Measurements from ENCODE around the gene NEK10.
"Not testable (repeated sequence)": the region's sequence is repeated elsewhere in the genome, so short reads cannot be mapped to it uniquely, and the experiment has no call there.

NEK10 gene

GRCh38 chr3:27312044-27312668 lies 57.0 kb downstream of the NEK10 start:
- DNase-seq: no peak

- DNase-seq: no peak
Observed at GRCh38 chr3:27311400-27311799, 57.8 kb downstream of the NEK10 start.

DNA sequence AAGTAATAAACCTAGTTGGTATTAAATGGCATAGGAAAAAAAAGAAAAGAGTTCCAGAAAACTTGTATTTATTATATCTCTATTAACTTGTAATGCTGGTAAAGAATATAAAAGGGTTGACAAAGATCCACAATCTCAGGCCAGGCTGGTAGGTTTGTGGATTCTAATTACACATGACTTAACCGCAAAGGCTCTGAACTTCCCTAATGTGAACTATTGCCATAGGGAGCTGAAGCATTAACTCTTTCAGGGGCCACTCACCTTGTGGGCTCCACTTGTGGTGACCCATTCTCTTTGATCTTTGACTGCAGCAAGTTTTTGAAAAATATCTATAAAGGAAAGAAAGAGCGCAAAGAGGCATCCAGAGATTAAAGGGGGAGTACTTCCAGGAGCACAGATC lies 58.5 kb downstream of the NEK10 start:
- no peak for DNase-seq

DNA sequence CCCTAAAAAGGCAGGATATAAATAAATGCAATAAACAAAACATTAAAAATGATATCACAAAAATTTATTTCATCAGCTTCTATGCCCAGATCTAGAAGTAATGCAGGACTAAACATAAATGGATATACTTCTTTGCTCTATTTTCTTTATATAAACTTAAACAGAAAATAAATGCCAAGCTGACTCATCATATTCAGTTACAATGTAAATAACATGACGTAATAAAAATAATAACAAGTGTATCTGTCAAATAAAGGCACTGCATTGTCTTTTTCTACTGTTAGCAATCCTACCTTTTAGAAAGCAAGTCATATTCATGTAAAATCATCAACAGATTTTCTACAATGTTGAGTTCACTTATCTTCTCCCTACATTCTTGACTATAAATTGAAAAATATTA lies 61.6 kb downstream of the NEK10 start:
- DNase-seq: no peak

DNA sequence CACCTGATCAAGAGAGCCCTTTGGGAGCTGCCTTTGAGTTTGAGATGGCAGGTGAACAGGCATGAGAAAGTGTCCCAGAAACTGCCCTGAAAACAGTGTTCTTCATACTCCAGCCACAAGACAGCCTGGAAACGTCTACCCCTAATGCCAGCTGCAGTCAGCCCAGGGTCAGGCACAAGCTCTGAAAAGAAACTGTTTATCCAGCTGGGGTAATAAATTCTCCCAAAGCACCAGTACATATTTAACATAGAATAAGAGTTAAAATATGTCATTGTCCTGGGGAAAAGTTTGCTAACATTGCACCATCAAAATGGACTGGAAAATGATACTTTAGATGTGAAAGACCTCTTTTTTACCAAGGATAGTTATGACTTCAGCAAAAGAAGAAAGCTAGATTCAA lies 66.3 kb downstream of the NEK10 start:
- DNase-seq: no peak

DNA sequence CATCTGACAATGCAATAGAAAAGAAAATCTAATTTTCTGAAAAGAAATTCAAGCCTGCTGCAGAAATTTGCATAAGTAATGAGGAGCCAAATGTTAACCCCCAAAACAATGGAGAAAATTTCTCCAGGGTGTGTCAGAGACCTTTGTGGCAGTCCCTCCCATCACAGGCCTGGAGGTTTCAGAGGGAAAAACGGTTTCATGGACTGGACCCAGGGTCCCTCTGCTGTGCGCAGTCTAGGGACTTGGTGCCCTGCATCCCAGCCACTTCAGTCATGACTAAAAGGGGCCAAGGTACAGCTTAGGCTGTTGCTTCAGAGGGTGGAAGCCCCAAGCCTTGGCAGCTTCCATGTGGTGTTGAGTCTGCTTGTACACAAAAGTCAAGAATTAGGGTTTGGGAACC lies 70.2 kb downstream of the NEK10 start:
- not testable (repeated sequence) for DNase-seq

- DNase-seq: no peak
Observed at GRCh38 chr3:27293939-27294338, 75.2 kb downstream of the NEK10 start.

DNA sequence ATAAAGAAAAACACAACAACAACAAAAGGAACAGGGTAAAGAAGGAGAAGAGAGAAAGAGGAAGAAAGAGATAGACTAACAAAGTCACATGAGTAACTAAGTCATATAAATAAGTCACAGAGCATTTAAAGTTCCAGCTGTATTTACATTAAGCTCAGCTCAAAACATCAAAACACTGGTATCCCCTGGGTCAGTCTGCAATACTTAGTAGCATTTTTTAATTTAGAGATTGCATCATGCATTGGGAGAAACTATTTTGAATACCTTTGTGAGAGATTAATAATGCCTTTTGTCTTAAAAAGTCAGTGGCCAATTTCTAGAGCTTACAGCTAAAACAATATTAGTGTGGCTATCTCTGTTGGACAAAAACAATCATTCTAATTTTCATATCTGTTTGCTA lies 78.4 kb downstream of the NEK10 start:
- DNase-seq: no peak

- DNase-seq: no peak
Observed at GRCh38 chr3:27289769-27290413, 79.3 kb downstream of the NEK10 start.

DNA sequence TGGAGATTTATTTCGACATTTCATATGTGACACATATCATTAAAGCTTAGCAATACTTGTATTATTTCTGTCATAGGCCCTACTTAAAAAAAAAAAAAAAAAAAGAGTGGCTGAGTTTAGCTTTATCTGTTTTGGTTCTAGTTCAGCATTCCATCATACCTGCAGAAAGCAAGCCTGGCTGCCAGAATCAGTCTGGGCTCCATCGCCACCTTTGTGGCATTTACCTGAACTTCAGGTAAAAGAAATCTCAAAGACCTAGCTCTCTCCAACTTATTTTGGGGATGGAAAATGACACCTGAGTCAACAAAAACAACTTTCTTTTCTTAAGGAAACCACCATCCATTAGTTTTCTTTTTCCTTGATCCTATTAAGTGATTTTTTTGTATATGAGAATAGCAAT lies 82.1 kb downstream of the NEK10 start:
- no peak for DNase-seq

DNA sequence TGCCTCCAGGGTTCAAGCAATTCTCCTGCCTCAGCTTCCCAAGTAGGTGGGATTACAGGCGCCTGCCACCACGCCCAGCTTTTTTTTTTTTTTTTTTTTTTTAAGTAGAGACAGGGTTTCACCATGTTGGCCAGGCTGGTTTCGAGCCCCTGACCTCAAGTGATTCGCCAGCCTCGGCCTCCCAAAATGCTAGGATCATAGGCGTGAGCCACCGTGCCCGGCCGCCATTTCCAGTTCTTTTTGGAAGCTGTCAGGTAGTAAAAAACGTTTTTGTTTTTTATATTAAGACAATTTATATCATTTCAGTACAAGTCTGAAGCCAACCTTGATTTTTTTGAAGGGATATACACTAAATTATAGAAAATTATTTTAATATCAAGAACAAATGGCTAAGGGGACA lies 82.7 kb downstream of the NEK10 start:
- DNase-seq: not testable (repeated sequence)

- no peak for DNase-seq
Observed at GRCh38 chr3:27285668-27286067, 83.5 kb downstream of the NEK10 start.

GRCh38 chr3:27281671-27282150 lies 87.5 kb downstream of the NEK10 start:
- DNase-seq: no peak

DNA sequence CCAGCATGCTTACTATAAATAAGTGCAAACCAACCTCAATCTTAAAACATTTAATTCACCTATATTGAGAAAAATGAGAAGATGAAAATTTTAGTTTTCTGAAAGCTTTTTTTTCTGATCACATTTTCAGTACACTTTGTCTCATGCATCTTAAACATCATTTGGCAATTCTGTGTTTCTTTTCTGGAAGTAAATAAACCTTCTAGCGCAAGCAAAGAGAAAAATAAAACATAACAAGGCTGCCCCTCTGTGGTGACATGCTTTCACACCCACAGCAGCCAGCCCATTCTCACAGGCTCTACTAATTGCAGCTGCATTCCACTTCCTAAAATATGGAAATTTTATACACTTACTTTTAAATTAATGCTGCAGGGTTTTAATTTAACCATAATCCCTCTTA lies 90.1 kb downstream of the NEK10 start:
- DNase-seq: no peak

DNA sequence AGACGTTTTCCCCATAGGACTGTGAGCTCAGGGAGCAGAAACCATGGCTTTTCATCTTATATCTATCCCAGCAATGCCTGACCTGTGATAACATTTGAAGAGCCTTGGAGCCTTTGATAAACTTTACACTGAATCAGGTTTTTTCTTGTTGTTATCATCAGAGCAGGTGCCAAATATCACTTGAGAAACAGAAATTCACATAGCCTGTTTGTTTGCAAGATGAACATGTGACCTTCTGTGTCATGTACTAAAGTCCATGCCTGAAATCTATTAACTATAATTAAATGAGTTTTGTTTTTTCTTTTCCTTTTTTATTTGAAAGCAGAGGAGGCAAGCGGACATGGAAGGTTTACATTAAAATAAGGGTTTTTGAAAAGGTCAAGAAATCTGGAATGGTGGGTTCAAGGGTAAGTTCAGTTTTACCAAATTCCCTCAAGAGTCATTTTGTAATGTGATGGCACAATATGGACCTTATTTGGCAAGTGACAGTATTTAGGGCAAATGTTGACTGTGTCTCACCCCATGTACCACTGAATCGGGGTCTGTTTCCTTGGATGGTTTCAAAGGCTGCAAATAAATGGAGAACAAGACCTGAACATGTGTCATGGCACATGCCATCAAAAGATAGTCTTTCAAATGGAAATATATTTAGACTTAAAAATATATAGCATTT lies 90.7 kb downstream of the NEK10 start:
- DNase-seq: no peak

- DNase-seq: no peak
Observed at GRCh38 chr3:27275441-27275990, 93.7 kb downstream of the NEK10 start.

DNA sequence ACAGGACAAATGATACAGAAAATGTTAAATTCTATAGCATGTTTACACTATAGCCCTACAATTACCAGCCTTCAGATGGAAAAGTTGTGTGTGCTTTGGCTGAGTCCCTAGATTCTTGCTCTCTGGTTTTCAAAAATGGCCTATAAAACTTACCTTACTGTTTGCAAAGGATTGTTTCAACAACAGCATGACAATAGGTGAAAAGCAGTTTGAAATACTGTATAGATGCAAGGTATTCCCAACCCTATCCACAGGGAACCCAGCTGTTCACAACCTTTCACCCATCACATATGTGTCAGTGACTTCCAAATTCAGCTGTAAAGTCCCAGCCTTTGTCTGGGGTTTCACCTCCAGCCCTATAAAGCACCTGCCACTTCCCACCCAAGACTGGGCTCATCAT lies 97.3 kb downstream of the NEK10 start:
- DNase-seq: no peak

DNA sequence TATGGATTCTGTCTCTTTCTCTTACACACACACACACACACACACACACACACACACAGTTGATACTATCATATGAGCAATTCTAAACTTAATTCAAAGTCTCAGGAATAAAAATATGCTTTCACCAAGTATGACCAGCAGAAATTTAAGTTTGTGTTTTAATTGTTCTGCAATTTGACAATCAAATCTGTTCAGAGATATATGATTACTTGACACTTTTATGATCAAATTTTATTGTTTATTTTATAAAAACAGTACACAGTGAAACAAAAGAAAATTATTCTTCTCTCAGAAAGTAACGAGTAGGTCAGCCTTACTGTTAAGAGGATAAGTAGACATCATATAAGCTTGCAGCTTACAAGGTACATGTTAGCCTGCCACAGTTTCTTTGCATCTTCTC lies 114.3 kb downstream of the NEK10 start:
- DNase-seq: no peak

- DNase-seq: peak; percentile 16
Observed at GRCh38 chr3:27253831-27254230, 115.4 kb downstream of the NEK10 start.

DNA sequence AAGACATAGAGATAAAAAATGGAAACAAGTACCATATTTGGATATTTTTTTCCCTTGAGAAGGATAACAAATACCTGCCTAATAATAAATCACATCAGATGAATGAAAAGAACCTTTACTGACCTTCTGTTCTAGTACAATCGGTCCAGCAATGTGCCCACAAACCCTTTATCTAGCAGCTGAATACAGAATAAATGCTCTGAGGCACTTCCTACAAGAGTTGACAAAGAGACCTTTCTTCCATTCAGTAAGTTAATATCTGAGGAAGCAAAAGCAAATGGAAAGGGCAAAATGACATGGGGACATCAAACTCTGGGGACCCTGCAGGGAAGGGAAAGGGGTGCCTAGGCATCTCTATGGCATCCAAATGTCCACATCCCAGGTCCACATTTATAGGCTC lies 115.8 kb downstream of the NEK10 start:
- no peak for DNase-seq

DNA sequence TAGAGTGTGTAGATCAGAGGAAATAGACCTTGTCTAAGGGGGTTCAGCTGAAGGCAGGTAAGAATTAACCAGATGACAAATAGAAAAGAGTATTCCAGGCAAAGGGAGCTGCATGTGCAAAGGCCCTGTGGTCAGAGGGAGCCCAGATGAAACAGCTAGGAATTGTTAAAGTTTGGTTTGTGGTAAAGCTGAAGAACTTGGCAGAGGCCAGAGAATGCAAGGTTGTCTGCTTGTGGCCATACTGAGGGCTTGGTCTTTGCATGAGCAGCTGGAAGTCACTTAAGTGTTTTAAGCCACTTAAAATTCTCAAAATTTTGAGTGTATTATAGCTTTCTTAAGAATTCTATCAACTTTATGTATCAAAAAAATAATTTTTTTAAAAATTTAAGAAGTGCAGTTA lies 116.5 kb downstream of the NEK10 start:
- no peak for DNase-seq

DNA sequence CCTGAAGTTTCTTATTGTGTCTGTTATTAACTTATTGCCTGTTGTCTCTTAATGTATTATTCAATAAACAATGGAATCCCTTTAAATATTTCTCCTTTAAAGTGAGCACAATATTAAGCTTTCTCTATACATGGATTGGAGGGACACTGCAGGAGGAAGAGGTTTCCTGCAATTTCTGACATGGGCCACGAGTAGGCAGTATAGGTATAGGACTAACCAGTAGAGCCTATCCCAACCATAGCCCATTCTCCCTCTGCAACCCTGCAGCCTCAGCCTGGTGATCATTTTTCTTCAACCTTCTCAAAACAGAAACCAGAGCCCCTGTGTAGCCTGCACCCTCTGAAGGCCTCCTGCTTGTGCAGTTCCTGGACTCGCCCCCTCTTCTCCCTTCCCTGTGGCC lies 124.8 kb downstream of the NEK10 start:
- no peak for DNase-seq

DNA sequence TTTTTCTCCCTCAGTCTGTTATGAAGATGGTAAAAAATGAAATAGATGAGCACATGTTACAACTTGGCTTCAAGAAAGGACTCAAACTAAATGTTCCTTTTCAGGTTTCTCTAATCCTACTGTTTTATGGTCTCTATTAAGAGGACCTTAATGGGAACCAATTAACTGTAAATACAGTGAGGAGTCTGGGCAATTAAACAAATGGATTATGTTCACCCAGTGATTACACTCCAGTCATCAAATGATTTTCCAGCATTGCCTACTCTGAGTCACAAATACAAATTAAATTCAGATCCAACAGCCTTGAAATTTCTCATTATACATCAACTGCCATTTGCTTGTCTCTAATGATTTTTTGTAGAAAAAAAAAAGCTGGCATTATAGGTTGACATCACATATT lies 129.2 kb downstream of the NEK10 start:
- no peak for DNase-seq

DNA sequence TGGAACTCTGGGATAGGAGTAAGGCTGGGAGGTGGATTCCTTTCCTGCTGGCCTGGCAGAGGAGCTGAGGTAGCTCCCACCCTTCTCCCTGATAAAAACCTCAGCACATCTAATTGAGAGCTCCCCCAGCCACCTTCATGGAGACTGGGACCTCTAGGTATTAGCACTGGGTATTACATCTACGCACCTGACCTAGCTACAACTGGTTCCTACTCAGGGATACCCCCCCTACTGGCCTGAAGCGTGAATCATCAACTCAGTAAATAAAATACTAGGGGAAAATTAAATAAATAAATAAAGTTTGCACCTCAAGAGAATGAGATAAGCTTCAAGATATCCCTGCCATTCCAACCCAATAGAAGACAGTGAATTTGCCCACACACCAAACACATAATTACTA lies 140.4 kb downstream of the NEK10 start:
- DNase-seq: no peak

All from GDM1 (cell line).